ENCODE measurements around the gene TANGO2.

- TF ChIP-seq EZH2 (IDR thresholded peaks at IDR 0.05; ENCODE audit: borderline replicate concordance, low read depth, low read length, severe bottlenecking): no peak
- no peak for TF ChIP-seq CTCF (IDR thresholded peaks at IDR 0.05; ENCODE audit: borderline replicate concordance, extremely low read depth, low read length, poor library complexity, severe bottlenecking)
Measured at GRCh38 chr22:20028855-20029549, 8.1 kb downstream of the TANGO2 start.
